HG02588 (cell line): Measurements from ENCODE around the gene GKN2.

Experiments
- ATAC-seq: cut with Tn5 transposase; IDR thresholded peaks from one replicate; pipeline ENCODE4 v1.9.1; 2021; ENCODE audit warnings: mild to moderate bottlenecking, moderate library complexity; ENCODE audit not compliant: unreplicated experiment

Gene GKN2

DNA sequence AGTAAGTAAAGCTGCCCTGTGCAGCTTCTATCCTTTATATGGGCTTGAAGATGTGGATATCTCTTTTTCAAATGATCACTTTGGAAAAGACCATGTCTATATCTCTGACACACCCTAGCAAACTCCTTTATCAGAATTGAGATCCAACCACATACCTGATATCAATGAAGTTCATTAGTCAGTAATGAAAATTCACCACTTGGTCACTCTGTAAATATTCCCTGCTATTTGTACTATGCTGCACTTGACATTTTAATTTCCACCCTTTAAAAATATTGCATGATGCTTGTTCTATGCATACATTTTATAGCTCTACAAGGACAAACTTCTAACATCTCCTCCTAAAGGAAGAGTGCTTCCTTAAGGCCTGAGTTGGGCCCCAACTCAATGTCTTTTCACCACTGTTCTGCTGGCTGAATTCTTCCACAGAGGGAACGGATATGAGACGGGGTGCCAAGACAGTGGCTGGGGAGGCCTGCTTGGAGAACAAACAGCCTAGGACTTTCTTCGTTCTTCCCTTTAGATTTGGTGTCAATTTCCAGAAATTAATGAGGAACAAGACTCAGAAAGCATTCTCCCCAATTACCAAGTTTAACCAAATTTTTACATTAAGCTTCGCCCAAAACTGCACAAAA is at the start of gene GKN2:
Gene GKN2, minus strand, starts transcription at position 7 of the 635 bp plus-strand sequence. CDS start 32 bp downstream, outside the sequence.
- ATAC-seq: no peak

DNA sequence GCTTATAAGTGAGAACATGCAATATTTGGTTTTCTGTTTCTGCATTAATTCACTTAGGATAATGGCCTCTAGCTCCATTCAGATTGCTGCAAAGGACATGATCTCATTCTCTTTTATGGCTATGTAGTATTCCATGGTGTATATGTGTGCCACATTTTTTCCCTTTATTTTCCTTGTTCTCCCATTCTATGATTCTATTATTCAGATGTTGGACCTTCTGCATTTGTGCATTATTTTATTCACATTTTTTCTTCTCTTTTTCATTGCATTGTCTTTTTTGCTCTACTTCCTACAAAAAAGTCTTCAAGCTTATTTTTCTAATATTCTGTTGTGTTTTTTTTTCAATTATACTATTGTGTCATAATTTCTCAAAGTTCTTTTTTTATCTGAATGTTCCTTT is 49.2 kb upstream of the GKN2 start:
- no peak for ATAC-seq

DNA sequence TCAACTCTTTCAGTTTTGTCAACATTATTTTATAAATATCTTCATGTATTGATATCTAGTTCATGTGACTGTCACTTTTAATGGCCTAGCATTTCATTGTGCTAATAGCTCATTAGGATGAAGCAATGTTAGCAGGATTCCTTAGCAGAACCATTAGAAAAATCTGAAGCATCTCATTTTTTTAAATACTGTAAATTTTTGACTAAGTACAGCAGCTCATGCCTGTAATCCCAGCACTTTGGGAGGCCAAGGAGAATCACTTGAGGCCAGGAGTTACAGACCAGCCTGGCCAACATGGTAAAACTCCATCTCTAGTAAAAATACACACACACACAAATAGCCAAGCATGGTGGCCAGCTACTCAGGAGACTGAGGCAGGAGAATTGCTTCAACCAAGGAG is 44.7 kb upstream of the GKN2 start:
- ATAC-seq: no peak

- ATAC-seq: no peak
Observed at GRCh38 chr2:68995916-68996315, 43.2 kb upstream of the GKN2 start.

DNA sequence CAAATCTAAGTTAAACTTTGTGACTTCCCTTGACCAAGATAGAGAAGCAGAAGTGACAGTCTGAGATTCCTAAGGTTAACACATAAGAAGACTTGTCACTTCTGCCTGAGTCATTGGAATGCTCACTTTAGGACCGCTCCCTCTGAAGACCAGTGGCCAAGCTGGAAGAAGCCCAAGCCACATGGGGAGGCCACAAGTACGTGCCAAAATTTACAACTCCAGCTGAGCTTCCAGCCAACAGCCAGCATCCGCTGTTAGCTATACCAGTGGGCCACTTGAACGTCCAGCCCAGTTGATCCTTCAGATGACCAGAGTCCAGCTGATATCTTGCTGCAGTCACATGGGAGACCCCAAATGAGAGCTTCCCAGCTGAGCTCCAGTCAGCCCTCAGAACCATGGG is 42.2 kb upstream of the GKN2 start:
- no peak for ATAC-seq

DNA sequence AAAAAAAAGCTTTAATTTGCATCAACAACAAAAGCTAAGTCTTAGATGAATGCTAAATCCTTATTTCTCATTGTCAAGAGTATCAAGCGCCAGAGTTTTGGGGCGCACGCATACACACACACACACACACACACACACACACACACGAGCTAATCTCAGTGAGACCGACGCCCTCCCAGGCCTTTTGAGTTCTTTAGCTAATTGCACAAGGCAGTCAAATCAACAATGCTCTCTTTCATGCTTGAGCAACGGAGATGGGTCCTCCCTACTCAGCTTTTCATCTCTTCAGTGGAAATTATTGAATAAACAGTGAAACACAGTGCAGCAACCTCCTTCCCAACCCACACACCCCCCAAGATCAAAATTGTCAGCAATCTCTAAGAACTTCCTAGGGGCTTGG is 41.0 kb upstream of the GKN2 start:
- ATAC-seq: no peak

DNA sequence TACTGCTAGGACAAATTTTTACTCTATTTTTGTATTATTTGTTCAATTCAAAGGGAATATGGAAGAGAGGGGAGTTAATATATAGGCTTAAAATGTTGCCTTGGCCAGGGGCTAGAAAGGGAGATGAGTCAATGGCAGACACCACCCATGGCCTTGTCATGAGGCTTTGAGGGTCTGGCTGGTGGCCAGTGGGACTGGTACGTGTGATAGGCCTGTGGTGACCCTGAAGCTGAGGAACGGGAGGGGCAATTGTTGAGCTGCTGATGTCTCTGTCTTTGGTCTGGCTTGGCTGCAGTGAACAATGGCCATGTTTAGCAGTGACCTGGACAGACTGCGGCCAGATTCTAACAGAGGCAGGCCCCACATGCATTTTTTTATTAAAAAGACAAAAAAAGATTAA is 40.2 kb upstream of the GKN2 start:
- no peak for ATAC-seq

- no peak for ATAC-seq
Observed at GRCh38 chr2:68992341-68992740, 39.6 kb upstream of the GKN2 start.

DNA sequence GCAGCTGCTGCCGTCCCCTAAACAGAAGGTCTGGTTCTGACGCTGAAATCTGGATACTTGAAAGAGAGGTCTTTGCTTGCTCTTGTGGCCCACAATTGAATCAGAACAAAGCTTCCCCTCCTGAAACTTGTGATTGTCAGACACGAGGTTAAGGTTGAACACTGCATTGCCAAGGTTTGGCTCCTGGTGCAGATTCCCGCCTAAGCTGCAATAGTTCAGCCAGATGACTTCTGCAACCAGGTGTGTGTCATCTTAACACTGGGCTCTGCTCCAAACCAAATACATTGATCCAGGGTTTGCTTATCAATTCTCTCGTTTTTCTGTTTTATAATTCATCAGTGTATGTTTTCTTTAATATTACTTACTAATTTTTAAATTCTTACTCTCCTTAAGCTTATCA is 36.3 kb upstream of the GKN2 start:
- no peak for ATAC-seq

- no peak for ATAC-seq
Observed at GRCh38 chr2:68987021-68987503, 34.4 kb upstream of the GKN2 start.

DNA sequence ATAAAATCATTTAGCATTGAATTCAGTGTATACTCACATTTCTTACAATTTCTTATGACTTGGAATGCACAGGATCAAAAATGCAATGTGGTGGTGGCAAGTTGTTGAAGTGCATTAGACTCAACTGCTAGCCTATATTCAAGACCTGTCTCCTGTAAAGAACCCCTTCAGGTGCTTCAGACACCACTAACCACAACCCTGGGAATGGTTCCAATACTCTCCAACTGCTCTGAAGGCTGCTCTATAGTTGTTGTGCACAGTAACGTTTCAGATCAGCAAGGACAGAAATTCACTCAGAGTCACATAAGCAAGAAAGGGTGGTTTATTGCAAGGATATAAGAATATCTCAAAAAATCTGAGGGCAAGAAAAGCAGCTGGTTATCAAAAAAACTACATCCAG is 28.3 kb upstream of the GKN2 start:
- ATAC-seq: no peak

GRCh38 chr2:68978098-68978497 is 25.4 kb upstream of the GKN2 start:
- no peak for ATAC-seq

DNA sequence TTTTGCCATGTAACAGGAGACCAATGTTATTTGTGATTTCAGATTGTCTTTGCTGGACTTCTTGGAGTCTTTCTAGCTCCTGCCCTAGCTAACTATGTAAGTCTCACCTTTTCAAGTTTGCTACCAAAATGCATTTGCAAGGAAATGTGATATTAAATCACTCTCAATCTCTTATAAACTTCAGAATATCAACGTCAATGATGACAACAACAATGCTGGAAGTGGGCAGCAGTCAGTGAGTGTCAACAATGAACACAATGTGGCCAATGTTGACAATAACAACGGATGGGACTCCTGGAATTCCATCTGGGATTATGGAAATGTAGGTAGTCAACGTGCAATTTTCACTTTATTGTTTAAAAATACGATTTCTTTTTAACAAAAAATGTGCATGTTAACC is 24.8 kb upstream of the GKN2 start:
- ATAC-seq: no peak

- no peak for ATAC-seq
Observed at GRCh38 chr2:68975844-68976243, 23.2 kb upstream of the GKN2 start.

DNA sequence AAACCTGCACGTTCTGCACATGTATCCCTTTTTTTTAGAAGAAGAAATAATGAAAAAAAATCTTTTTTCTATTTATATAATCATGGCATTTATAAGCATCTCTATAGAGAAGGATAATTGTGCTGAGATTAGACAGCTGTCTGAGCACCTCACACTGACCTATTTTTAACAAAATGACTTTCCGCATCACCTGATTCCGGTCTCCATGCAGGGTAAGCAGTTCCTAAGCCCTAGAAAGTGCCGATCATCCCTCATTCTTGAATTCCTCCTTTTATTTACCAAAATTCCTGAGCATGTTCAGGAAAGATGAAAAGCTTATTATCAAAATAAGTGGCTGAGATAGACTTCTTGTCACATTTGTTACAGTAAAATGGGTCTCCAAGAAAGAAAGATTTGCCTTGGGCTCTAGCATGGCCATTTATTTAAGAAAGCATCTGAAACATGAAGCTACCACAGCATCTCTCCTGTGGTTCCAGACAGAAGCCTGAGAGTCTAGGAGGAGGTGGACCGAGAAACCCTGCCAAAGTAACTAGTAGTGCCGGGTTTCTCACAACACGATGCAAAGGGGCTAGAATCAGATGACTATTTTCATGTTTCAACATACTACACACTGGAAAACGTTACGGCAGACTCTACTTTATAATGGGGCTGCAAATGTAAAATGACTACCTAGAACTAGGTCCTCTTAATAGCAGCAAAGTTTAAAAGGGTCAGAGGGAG is 22.4 kb upstream of the GKN2 start:
- ATAC-seq: no peak

- ATAC-seq: no peak
Observed at GRCh38 chr2:68974251-68974650, 21.6 kb upstream of the GKN2 start, which contains the start of gene GKN1. Gene GKN1, plus strand, starts transcription at chr2:68974636. Its CDS starts 42 bp downstream, at chr2:68974678.

DNA sequence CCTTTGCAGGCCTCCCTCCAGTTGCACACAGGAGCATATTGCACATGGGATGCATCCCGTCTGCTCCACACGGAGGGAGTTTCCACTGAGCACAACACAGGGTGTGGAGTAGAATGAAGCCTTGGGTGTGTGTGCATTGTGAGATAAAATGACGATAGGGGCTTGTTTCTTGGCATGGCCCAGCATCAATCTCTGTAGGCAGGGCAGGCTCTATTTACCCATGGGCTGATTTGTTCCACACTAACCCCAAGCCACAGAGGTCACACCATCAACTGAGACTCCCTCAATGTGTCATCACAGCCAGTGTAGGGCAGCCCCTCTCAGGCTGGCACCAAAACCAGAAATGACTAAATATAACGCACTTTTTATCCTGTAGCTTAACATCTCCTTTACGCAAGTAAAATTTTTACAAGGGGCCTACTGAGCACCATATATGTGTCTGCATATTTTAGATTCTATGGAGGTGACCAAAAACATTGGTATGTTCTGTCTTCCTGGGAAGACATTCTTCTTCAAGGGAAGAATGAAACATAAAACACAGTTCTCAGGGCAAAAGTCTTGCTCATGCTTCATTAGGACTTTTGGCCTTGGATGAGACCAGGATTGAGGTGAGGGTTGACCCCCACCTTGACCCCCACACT is 19.0 kb upstream of the GKN2 start:
- no peak for ATAC-seq

DNA sequence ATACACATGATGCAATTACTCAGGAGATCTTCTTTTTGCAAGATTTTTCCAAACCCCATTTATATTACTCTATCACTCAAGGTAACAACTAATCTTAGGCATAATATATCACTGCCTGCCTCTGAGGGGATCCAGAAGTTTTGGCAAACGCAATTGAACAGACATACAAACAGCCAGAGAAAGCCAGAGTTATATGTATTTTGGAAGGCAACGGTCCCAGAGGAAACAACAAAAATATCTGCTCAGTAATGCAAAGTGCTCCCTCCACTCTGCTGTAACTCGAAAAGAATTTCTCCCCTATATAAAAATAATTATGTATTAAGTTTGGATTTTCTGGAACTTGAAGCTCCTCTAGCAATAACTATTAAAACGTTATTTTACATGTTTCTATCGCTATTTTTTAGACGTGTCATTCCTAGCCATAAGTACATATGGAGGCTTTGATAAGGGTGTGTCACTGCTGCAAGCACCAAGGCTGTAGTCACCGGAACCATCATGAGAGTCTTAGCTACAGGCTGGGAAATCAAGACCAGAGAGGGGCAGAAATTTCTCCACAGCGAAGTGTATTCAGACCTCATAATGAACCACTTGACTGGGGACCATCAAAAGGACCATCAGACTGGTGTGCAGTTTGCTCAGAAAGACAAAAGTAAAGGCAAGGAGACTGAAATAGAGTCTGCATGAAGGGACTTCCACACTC is 18.0 kb upstream of the GKN2 start:
- ATAC-seq: no peak

- no peak for ATAC-seq
Observed at GRCh38 chr2:68969736-68970490, 17.2 kb upstream of the GKN2 start.

DNA sequence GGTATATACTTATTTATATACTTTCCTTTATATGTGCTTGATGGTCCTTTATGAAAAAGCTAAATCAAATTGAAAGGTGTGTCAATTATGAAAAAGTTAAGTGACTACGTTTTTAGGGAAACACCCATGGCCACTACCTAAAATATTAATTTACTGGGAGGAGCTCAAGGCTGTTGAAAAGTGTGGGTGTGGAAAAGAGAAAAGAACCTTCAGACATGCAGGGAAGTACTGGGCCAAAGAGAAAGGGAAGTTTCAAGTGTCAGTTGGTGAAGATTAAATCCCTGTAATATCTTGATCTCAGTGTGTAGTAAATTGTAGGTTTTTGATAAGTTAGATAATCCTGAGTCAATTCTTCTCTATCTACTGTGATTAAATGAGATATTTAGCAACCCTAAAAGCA is 15.5 kb upstream of the GKN2 start:
- no peak for ATAC-seq

DNA sequence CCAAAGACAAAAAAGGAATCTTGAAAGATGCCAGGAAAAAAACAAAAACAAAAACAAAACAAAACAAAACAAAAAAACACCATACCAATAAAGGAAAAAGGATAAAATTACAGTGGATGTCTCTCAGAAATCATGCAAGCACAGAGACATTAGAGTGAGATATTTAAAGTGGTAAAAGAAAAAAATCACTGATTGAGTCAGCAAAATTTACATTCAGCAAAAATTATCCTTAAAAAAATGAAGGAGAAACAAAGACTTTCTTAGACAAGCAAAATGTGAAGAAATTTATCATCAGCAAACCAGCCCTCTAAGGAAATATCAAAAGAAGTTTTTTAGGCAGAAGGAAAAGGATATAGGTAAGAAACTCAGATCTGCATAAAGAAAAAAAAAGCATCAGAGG is 11.6 kb upstream of the GKN2 start:
- ATAC-seq: no peak
